SH-SY5Y (cell line): Measurements from ENCODE around the gene CNTN5.

Experiments used
- GATA2 ChIP-seq: IDR thresholded peaks from 2 replicates; pipeline ENCODE4 v1.6.1; 2011; ENCODE audit warnings: mild to moderate bottlenecking, low read depth, low read length
- GATA3 ChIP-seq: IDR thresholded peaks from 2 replicates; pipeline ENCODE4 v1.6.1; 2011; ENCODE audit warnings: low read depth, mild to moderate bottlenecking, low read length, moderate library complexity

DNA sequence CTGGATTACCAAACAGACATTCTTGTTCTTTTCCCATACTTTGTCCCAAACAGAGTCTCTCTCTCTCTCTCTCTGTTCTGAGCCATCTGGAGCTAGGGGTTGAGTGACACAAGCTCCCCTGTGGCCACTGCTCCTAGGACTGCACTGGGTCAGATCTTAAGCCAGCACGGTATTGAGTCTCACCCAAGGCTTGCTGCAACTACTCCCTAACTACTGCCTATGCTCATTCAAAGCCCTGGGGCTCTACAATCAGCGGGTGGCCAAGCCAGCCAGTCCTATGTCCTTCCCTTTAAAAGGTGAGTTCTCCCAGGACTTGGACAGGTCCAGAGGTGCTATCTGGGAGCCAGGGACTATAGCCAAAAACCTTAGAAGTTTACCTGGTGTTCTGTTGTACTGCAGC lies 385.6 kb downstream of the CNTN5 start:
- TF ChIP-seq GATA2, result no peak
- no peak for TF ChIP-seq GATA3
